HepG2 (cell line): Measurements from ENCODE around the gene EEPD1. TPM values are rescaled to one million over a fixed set of nuclear protein-coding genes. Genes with fewer than 3 reads are reported as not detected.

ENCODE experiments used
- ATF1 ChIP-seq: IDR thresholded peaks from 2 replicates; pipeline ENCODE4 v1.6.1; 2016; ENCODE audit warnings: mild to moderate bottlenecking, control low read depth
- FOXC1 ChIP-seq: sonication (generic); formaldehyde crosslinking; IDR thresholded peaks from 2 replicates; pipeline ENCODE4 v1.8.0; 2022; ENCODE audit warnings: mild to moderate bottlenecking, missing genetic modification reagents, borderline replicate concordance
- FOXP1 ChIP-seq, 2 experiments: fragments of 450-650 bp in 1 of 2; IDR thresholded peaks; 2 replicates each; pipeline ENCODE4 v1.6.1; 2017 to 2018; ENCODE audit warnings: antibody characterized with exemption in 1 of 2
- KDM1A ChIP-seq: IDR thresholded peaks from 2 replicates; pipeline ENCODE4 v1.6.1; 2016; ENCODE audit warnings: missing compliant biosample characterization
- NAIF1 ChIP-seq: sonication (generic); formaldehyde crosslinking; IDR thresholded peaks from 2 replicates; pipeline ENCODE4 v1.5.0; 2020; ENCODE audit warnings: mild to moderate bottlenecking, missing genetic modification reagents, borderline replicate concordance
- NFIC ChIP-seq: IDR thresholded peaks from 2 replicates; pipeline ENCODE4 v1.6.1; 2012; ENCODE audit warnings: mild to moderate bottlenecking, low read length, inconsistent platforms
- RAD51 ChIP-seq: fragments of 450-650 bp; IDR thresholded peaks from 2 replicates; pipeline ENCODE4 v1.6.1; 2016; ENCODE audit warnings: borderline replicate concordance
- RARA ChIP-seq: IDR thresholded peaks from 2 replicates; pipeline ENCODE4 v1.6.1; 2016; ENCODE audit warnings: missing genetic modification reagents, missing compliant biosample characterization
- SP5 ChIP-seq: IDR thresholded peaks from 2 replicates; pipeline ENCODE4 v1.6.1; 2016; ENCODE audit warnings: low read depth, borderline replicate concordance
- SYNCRIP ChIP-seq: fragments of 200-400 bp; formaldehyde crosslinking; IDR thresholded peaks from 2 replicates; pipeline ENCODE4 v1.6.1; 2018; ENCODE audit warnings: mild to moderate bottlenecking, low read depth, low read length; ENCODE audit not compliant: insufficient read depth
- TBX2 ChIP-seq: sonication (generic); formaldehyde crosslinking; IDR thresholded peaks from 2 replicates; pipeline ENCODE4 v1.5.0; 2020; ENCODE audit warnings: missing genetic modification reagents, mild to moderate bottlenecking, borderline replicate concordance
- TFAP4 ChIP-seq: sonication (generic); IDR thresholded peaks from 2 replicates; pipeline ENCODE4 v1.6.1; 2016; ENCODE audit warnings: low read depth, borderline replicate concordance
- XRCC5 ChIP-seq: fragments of 200-400 bp; formaldehyde crosslinking; optimal IDR thresholded peaks from 2 replicates; pipeline ENCODE3; 2017; ENCODE audit warnings: mild to moderate bottlenecking, low read length
- ZBTB21 ChIP-seq: sonication (generic); formaldehyde crosslinking; IDR thresholded peaks from 2 replicates; pipeline ENCODE4 v1.4.0; 2020; ENCODE audit warnings: missing genetic modification reagents
- ZNF362 ChIP-seq: sonication (generic); formaldehyde crosslinking; IDR thresholded peaks from 2 replicates; pipeline ENCODE4 v1.4.0; 2020; ENCODE audit warnings: missing genetic modification reagents, mild to moderate bottlenecking, borderline replicate concordance
- ZNF431 ChIP-seq: sonication (generic); formaldehyde crosslinking; IDR thresholded peaks from 2 replicates; pipeline ENCODE4 v1.9.0; 2022; ENCODE audit warnings: missing genetic modification reagents, low read depth, mild to moderate bottlenecking, borderline replicate concordance
- ZNF615 ChIP-seq: sonication (generic); formaldehyde crosslinking; IDR thresholded peaks from 2 replicates; pipeline ENCODE4 v1.5.0; 2020; ENCODE audit warnings: mild to moderate bottlenecking, missing genetic modification reagents, borderline replicate concordance
- ZNF652 ChIP-seq: IDR thresholded peaks from 2 replicates; pipeline ENCODE4 v1.6.1; 2016; ENCODE audit warnings: low read depth, borderline replicate concordance
- ZNF687 ChIP-seq: sonication (generic); formaldehyde crosslinking; IDR thresholded peaks from 2 replicates; pipeline ENCODE4 v1.5.1; 2020; ENCODE audit warnings: mild to moderate bottlenecking, missing genetic modification reagents, moderate library complexity
- polyA plus RNA-seq, 8 experiments: library from polyadenylated mRNA; depleted of rRNA in 3 of 8; stranded (reverse) in 7 of 8; unstranded in 1 of 8; fragments of >200 nt; fragmentation: Illumina TruSeq in 4 of 8; extraction: Trizol in 4 of 8; gene quantifications; 2 replicates each; pipeline versions ENCODE4 v1.2.1 to v1.2.3, GENCODE V29; 2011 to 2016; ENCODE audit warnings: low read depth in 4 of 8, missing spikeins in 1 of 8, mixed read lengths in 1 of 8; ENCODE audit not compliant: insufficient read depth in 1 of 8
- total RNA-seq, 5 experiments: library from RNA; depleted of rRNA; stranded (reverse); fragments of >200 nt; fragmentation: Illumina TruSeq; extraction: Trizol; gene quantifications; 2 replicates each; pipeline ENCODE4 v1.2.3, GENCODE V29; 2016; ENCODE audit warnings: low read depth in 1 of 5
- TF ChIP-seq, protein P1 (sequence below): sonication (generic); formaldehyde crosslinking; IDR thresholded peaks from 2 replicates; pipeline ENCODE4; 2020; ENCODE audit warnings: missing genetic modification reagents, mild to moderate bottlenecking, borderline replicate concordance

Gene EEPD1
- total and polyA plus RNA-seq, 2 of the 13 experiments (the other 11 are each of a cell fraction or from before 2014, with no cell fraction given), result 10.1 to 16.4 TPM

GRCh38 chr7:36287371-36288241, 134.6 kb downstream of the EEPD1 start (continued):
- peak; percentile 92 for TF ChIP-seq ZNF687 (CRISPR knock-in tag)
- no peak for TF ChIP-seq ATF1
- peak; percentile 70; the same call in 1 of the 2 replicates for TF ChIP-seq ZNF362 (CRISPR knock-in tag)
- TF ChIP-seq TBX2, result peak; percentile 99
- peak; percentile 45; the same call in 1 of the 2 replicates for TF ChIP-seq KDM1A
- no peak for TF ChIP-seq RAD51
- peak; percentile 94 for TF ChIP-seq SP5 (CRISPR knock-in tag)
- peak; percentile 81; the same call in 1 of the 2 replicates for TF ChIP-seq TFAP4
- peak; percentile 99 for TF ChIP-seq RARA (CRISPR knock-in tag)
- no peak for TF ChIP-seq ZNF431 (CRISPR knock-in tag)
- TF ChIP-seq, protein P1, sequence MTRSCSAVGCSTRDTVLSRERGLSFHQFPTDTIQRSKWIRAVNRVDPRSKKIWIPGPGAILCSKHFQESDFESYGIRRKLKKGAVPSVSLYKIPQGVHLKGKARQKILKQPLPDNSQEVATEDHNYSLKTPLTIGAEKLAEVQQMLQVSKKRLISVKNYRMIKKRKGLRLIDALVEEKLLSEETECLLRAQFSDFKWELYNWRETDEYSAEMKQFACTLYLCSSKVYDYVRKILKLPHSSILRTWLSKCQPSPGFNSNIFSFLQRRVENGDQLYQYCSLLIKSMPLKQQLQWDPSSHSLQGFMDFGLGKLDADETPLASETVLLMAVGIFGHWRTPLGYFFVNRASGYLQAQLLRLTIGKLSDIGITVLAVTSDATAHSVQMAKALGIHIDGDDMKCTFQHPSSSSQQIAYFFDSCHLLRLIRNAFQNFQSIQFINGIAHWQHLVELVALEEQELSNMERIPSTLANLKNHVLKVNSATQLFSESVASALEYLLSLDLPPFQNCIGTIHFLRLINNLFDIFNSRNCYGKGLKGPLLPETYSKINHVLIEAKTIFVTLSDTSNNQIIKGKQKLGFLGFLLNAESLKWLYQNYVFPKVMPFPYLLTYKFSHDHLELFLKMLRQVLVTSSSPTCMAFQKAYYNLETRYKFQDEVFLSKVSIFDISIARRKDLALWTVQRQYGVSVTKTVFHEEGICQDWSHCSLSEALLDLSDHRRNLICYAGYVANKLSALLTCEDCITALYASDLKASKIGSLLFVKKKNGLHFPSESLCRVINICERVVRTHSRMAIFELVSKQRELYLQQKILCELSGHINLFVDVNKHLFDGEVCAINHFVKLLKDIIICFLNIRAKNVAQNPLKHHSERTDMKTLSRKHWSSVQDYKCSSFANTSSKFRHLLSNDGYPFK (CRISPR knock-in tag), result peak; percentile 55; the same call in 1 of the 2 replicates
- TF ChIP-seq SYNCRIP, result no peak
- 0 out of 2 replicates have a peak, but pooled peaks have one; percentile 45 for TF ChIP-seq ZNF652 (CRISPR knock-in tag)
- TF ChIP-seq NAIF1 (CRISPR knock-in tag), result 0 out of 2 replicates have a peak, but pooled peaks have one; percentile 53
- no peak for TF ChIP-seq FOXC1 (CRISPR knock-in tag)
- TF ChIP-seq FOXP1 (IDR thresholded peaks at IDR 0.05), result peak; percentile 92
- peak; percentile 100 for TF ChIP-seq FOXP1 (CRISPR knock-in tag; IDR thresholded peaks at IDR 0.05)
- peak; percentile 51 for TF ChIP-seq XRCC5
- TF ChIP-seq NFIC, result peak; percentile 92
- 0 out of 2 replicates have a peak, but pooled peaks have one; percentile 71 for TF ChIP-seq ZNF615 (CRISPR knock-in tag)
- no peak for TF ChIP-seq ZBTB21 (CRISPR knock-in tag)
